Measurements from ENCODE around the gene OTULINL.

GRCh38 chr5:14569948-14570691, 11.5 kb upstream of the OTULINL start:
- TF ChIP-seq CTCF (conservative IDR thresholded peaks at IDR 0.05 in 1 of 2, IDR thresholded peaks at IDR 0.05 in 1 of 2; ENCODE audit: low read depth in 1 of 2, low read length in 2 of 2) = no peak
- TF ChIP-seq EZH2 (IDR thresholded peaks at IDR 0.05; ENCODE audit: low read length, missing control alignments) = no peak

Data from fibroblast of lung (primary cell).